Endothelial cell of umbilical vein (primary cell): ENCODE results near the gene CARMIL1.

Experiments used
- CTCF ChIP-seq, 2 donors: IDR thresholded peaks; 1 replicate in 1 of 2; 2 replicates in 1 of 2; pipeline ENCODE4 v1.5.1; 2011; ENCODE audit warnings: low read length in 2 of 2, mild to moderate bottlenecking in 2 of 2, moderate library complexity in 2 of 2, control low read depth in 1 of 2, inconsistent platforms in 1 of 2, low read depth in 1 of 2; ENCODE audit not compliant: insufficient read depth in 1 of 2; ENCODE audit errors: extremely low read depth in 1 of 2
- EZH2 ChIP-seq: IDR thresholded peaks from 2 replicates; pipeline ENCODE4 v1.6.1; 2012; ENCODE audit warnings: borderline replicate concordance, low read depth, mild to moderate bottlenecking, moderate library complexity, low read length, inconsistent platforms; ENCODE audit not compliant: severe bottlenecking
- FOS ChIP-seq: IDR thresholded peaks from 2 replicates; pipeline ENCODE4 v1.6.1; 2011; ENCODE audit warnings: mild to moderate bottlenecking, low read length, moderate library complexity, borderline replicate concordance; ENCODE audit not compliant: insufficient read depth
- GATA2 ChIP-seq: IDR thresholded peaks from 2 replicates; pipeline ENCODE4 v1.7.0; 2011; ENCODE audit warnings: low read depth, mild to moderate bottlenecking, moderate library complexity, mixed read lengths, low read length; ENCODE audit not compliant: insufficient read length, insufficient read depth
- MAX ChIP-seq: IDR thresholded peaks from 2 replicates; pipeline ENCODE4 v1.6.1; 2011; ENCODE audit not compliant: insufficient read depth, insufficient read length
- POLR2A ChIP-seq: IDR thresholded peaks from 2 replicates; pipeline ENCODE4 v1.6.1; 2012; ENCODE audit warnings: low read depth, mild to moderate bottlenecking, control low read depth, low read length
- POLR2AphosphoS5 ChIP-seq: IDR thresholded peaks from 2 replicates; pipeline ENCODE4 v1.6.1; 2012; ENCODE audit warnings: low read depth, mild to moderate bottlenecking, control low read depth, low read length, moderate library complexity; ENCODE audit not compliant: insufficient read depth

GRCh38 chr6:25346064-25346463 lies 66.9 kb downstream of the CARMIL1 start:
- TF ChIP-seq MAX, result no peak
- no peak for TF ChIP-seq POLR2A
- no peak for TF ChIP-seq CTCF (IDR thresholded peaks at IDR 0.05; ENCODE audit: extremely low read depth in 1 of 2, insufficient read depth in 1 of 2, low read depth in 1 of 2, low read length in 2 of 2)
- TF ChIP-seq EZH2, result no peak
- no peak for TF ChIP-seq FOS
- TF ChIP-seq GATA2, result no peak
- no peak for TF ChIP-seq POLR2AphosphoS5
